SIG-M5 (cell line): ENCODE measurements around the gene KIAA1549.
"Not testable (repeated sequence)": the region's sequence is repeated elsewhere in the genome, so short reads cannot be mapped to it uniquely, and the experiment has no call there.

Source experiments
- DNase-seq: peaks from one replicate; lab custom pipeline; 2025; lab: John Stamatoyannopoulos, UW

The KIAA1549 gene

GRCh38 chr7:138811327-138811726, 169.9 kb downstream of the KIAA1549 start:
- DNase-seq, result not testable (repeated sequence)

GRCh38 chr7:138809346-138809745, 171.8 kb downstream of the KIAA1549 start:
- no peak for DNase-seq

GRCh38 chr7:138804618-138805017, 176.6 kb downstream of the KIAA1549 start:
- no peak for DNase-seq

- DNase-seq, result no peak
Measured at GRCh38 chr7:138802706-138803105, 178.5 kb downstream of the KIAA1549 start.

GRCh38 chr7:138801256-138801655, 179.9 kb downstream of the KIAA1549 start:
- no peak for DNase-seq

GRCh38 chr7:138799336-138800000, 181.7 kb downstream of the KIAA1549 start:
- DNase-seq, result no peak

GRCh38 chr7:138798836-138799235, 182.4 kb downstream of the KIAA1549 start:
- DNase-seq, result no peak

GRCh38 chr7:138797715-138798320, 183.4 kb downstream of the KIAA1549 start, which contains the start of the genes ATP6V0A4 and TMEM213:
Gene ATP6V0A4, minus strand, starts transcription at chr7:138798196. Its CDS starts 26,949 bp downstream, at chr7:138771247.
Gene TMEM213, plus strand, starts transcription at chr7:138797994. Its CDS starts 111 bp downstream, at chr7:138798105.
- no peak for DNase-seq

- DNase-seq, result not testable (repeated sequence)
Measured at GRCh38 chr7:138797046-138797445, 184.1 kb downstream of the KIAA1549 start.

- DNase-seq, result no peak
Measured at GRCh38 chr7:138796038-138796615, 185.1 kb downstream of the KIAA1549 start.

GRCh38 chr7:138785587-138786437, 195.4 kb downstream of the KIAA1549 start:
- DNase-seq, result no peak

GRCh38 chr7:138784692-138785091, 196.5 kb downstream of the KIAA1549 start:
- no peak for DNase-seq
